ENCODE results near the gene GPX4.
"Not testable (repeated sequence)": the region's sequence is repeated elsewhere in the genome, so short reads cannot be mapped to it uniquely, and the experiment has no call there.

Gene GPX4

DNA sequence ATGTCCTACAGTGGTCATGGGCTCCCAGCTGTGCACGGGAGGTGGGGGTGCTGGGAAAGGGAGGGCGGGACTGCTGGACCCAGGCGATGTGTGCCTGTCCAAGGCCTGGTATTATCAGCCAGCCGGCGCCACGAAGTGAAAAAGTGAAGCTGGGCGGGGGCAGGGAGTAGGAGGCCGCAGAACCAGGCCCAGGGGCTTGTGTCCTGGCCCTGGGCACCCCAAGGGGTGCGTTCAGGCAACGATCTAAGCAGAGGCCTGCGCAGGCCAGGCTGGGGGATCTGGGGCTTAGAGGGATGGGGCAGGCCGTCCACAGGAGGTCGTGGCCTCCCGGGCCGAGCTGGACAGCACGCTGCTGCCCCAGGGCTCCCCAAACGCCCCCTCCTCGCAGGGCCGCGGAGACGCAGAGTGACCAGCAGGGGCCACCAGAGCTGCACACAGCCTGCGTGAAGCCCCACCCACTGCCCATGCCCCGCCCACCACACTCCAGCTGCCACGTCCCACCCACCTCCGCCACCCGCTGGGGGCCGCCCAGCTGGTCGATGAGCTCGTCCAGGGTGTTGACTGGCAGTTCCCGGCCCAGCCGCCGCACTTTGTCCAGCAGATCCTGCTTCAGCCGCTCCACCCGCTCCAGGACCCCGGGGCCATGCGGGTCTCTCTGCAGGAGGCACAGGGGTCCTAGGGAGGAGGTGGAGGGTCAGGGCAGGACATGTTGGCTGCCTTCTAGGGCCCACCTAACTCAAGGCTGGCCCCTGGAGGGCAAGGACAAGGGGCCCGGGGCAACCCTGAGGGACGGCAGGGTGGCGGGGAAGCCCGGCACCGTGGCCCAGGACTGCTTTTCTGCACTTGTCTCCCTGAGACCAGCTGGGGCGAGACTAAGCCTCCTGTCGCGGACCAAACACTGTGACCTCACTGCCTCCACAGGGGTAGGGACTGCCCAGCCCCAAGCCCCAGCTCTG is 9.5 kb downstream of the GPX4 start:
- H3K9me2 ChIP-seq (replicated peaks; ENCODE audit: low read depth, low read length): no peaks in the 10 kb centered on the region
- no peak overlapping the region for H3K4me2 ChIP-seq (ENCODE audit: low read depth, low read length, poor library complexity, severe bottlenecking)
- H3K36me3 ChIP-seq (ENCODE audit: insufficient read depth, low read length): peaks cover 27% of the 10 kb centered on the region; the same call in 1 of the 2 replicates
- no peak overlapping the region for H3K4me3 ChIP-seq (ENCODE audit: low read length, poor library complexity, severe bottlenecking)
- TF ChIP-seq, protein P1, sequence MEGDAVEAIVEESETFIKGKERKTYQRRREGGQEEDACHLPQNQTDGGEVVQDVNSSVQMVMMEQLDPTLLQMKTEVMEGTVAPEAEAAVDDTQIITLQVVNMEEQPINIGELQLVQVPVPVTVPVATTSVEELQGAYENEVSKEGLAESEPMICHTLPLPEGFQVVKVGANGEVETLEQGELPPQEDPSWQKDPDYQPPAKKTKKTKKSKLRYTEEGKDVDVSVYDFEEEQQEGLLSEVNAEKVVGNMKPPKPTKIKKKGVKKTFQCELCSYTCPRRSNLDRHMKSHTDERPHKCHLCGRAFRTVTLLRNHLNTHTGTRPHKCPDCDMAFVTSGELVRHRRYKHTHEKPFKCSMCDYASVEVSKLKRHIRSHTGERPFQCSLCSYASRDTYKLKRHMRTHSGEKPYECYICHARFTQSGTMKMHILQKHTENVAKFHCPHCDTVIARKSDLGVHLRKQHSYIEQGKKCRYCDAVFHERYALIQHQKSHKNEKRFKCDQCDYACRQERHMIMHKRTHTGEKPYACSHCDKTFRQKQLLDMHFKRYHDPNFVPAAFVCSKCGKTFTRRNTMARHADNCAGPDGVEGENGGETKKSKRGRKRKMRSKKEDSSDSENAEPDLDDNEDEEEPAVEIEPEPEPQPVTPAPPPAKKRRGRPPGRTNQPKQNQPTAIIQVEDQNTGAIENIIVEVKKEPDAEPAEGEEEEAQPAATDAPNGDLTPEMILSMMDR (conservative IDR thresholded peaks at IDR 0.05; ENCODE audit: low read length): peak; percentile 70
- TF ChIP-seq EZH2phosphoT487 (IDR thresholded peaks at IDR 0.05; ENCODE audit: borderline replicate concordance): no peak
- H3F3A ChIP-seq (ENCODE audit: low read depth): no peaks in the 10 kb centered on the region
- no peak overlapping the region for H3K9ac ChIP-seq (ENCODE audit: low read depth, low read length, poor library complexity, severe bottlenecking)
- H4K20me1 ChIP-seq (ENCODE audit: insufficient read depth, low read length, poor library complexity, severe bottlenecking): no peaks in the 10 kb centered on the region
- no peaks in the 10 kb centered on the region for H3K79me2 ChIP-seq (ENCODE audit: insufficient read depth, low read length)
- no peak overlapping the region for H2AFZ ChIP-seq (ENCODE audit: low read length)
- H3K9me3 ChIP-seq (ENCODE audit: insufficient read depth, low read depth, low read length): no peaks in the 10 kb centered on the region
- no peaks in the 10 kb centered on the region for H3K27me3 ChIP-seq (ENCODE audit: insufficient read depth, low read length, poor library complexity, severe bottlenecking)
- no peaks in the 10 kb centered on the region for H3K4me1 ChIP-seq (ENCODE audit: insufficient read depth, low read length, poor library complexity, severe bottlenecking)

DNA sequence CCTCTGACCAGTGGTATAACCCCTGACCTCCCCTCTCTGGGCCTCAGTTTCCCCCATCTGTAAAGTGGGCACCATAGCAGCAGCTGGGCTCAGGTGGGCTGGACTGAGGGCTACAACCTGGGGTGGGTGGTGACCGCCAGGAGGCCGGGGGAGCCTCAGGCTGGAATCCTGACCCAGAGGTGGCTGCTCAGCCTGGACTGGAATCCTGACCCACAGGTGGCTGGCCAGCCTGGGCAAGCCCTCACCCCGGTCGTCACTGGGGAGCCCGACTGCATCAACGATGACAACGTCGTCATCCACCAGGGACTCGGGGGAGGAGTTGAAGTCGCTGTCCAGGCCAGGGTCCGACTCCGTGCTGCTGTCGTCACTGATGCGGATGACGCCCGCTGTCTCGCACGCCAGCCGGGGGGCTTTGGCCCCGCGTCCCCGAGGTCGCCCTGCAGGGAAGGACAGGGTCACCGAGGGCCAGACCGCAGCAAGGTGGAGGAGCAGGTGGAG is 10.2 kb downstream of the GPX4 start:
- no peak overlapping the region for H3K4me2 ChIP-seq (ENCODE audit: low read depth, low read length, poor library complexity, severe bottlenecking)
- no peak overlapping the region for H3K4me3 ChIP-seq (ENCODE audit: low read length, poor library complexity, severe bottlenecking)
- no peaks in the 10 kb centered on the region for H3K79me2 ChIP-seq (ENCODE audit: insufficient read depth, low read length)
- H4K20me1 ChIP-seq (ENCODE audit: insufficient read depth, low read length, poor library complexity, severe bottlenecking): no peaks in the 10 kb centered on the region
- H3F3A ChIP-seq (ENCODE audit: low read depth): no peaks in the 10 kb centered on the region
- no peaks in the 10 kb centered on the region for H3K27me3 ChIP-seq (ENCODE audit: insufficient read depth, low read length, poor library complexity, severe bottlenecking)
- H3K9ac ChIP-seq (ENCODE audit: low read depth, low read length, poor library complexity, severe bottlenecking): no peak overlapping the region
- no peak overlapping the region for H2AFZ ChIP-seq (ENCODE audit: low read length)
- TF ChIP-seq, protein P1 (conservative IDR thresholded peaks at IDR 0.05; ENCODE audit: low read length): no peak
- no peak for TF ChIP-seq EZH2phosphoT487 (IDR thresholded peaks at IDR 0.05; ENCODE audit: borderline replicate concordance)
- no peaks in the 10 kb centered on the region for H3K4me1 ChIP-seq (ENCODE audit: insufficient read depth, low read length, poor library complexity, severe bottlenecking)
- H3K36me3 ChIP-seq (ENCODE audit: insufficient read depth, low read length): peaks cover 27% of the 10 kb centered on the region; the same call in 1 of the 2 replicates
- H3K9me2 ChIP-seq (replicated peaks; ENCODE audit: low read depth, low read length): no peaks in the 10 kb centered on the region
- no peaks in the 10 kb centered on the region for H3K9me3 ChIP-seq (ENCODE audit: insufficient read depth, low read depth, low read length)

DNA sequence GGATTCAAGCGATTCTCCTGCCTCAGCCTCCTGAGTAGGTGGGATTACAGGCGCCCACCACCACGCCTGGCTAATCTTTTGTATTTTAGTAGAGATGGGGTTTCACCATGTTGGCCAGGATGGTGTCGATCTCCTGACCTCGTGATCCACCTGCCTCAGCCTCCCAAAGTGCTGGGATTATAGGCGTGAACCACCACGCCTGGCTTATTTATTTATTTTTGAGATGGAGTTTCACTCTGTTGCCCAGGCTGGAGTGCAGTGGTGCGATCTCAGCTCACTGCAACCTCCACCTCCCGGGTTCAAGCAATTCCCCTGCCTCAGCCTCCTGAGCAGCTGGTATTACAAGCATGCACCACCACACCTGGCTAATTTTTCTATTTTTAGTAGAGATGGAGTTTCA is 10.9 kb downstream of the GPX4 start:
- not testable (repeated sequence) for H4K20me1 ChIP-seq (ENCODE audit: insufficient read depth, low read length, poor library complexity, severe bottlenecking); H3K9ac ChIP-seq (ENCODE audit: low read depth, low read length, poor library complexity, severe bottlenecking); H3K9me2 ChIP-seq (replicated peaks; ENCODE audit: low read depth, low read length); H3K4me2 ChIP-seq (ENCODE audit: low read depth, low read length, poor library complexity, severe bottlenecking); H3K79me2 ChIP-seq (ENCODE audit: insufficient read depth, low read length); H3K9me3 ChIP-seq (ENCODE audit: insufficient read depth, low read depth, low read length); H3K4me3 ChIP-seq (ENCODE audit: low read length, poor library complexity, severe bottlenecking); H3K4me1 ChIP-seq (ENCODE audit: insufficient read depth, low read length, poor library complexity, severe bottlenecking); H2AFZ ChIP-seq (ENCODE audit: low read length); H3F3A ChIP-seq (ENCODE audit: low read depth); H3K27me3 ChIP-seq (ENCODE audit: insufficient read depth, low read length, poor library complexity, severe bottlenecking)
- peaks cover 31% of the 10 kb centered on the region; the same call in 1 of the 2 replicates for H3K36me3 ChIP-seq (ENCODE audit: insufficient read depth, low read length)
